CD4-positive, alpha-beta T cell treated with Interferon alpha-2 for 1 hour (primary cell): Measurements from ENCODE around the gene CCSAP.
"Not testable (repeated sequence)": the region's sequence is repeated elsewhere in the genome, so short reads cannot be mapped to it uniquely, and the experiment has no call there.

Source experiments
- DNase-seq, 2 donors: peaks; one replicate each; pipeline ENCODE4 v3.0.0-alpha.2; 2020 to 2022

CCSAP gene

GRCh38 chr1:229325401-229325800 is 17.4 kb downstream of the CCSAP start:
- DNase-seq: peak in 1 of 2 donors; percentile 9

- DNase-seq: no peak
Observed at GRCh38 chr1:229323885-229324553, 18.8 kb downstream of the CCSAP start.

- DNase-seq: no peak
Observed at GRCh38 chr1:229323201-229323600, 19.6 kb downstream of the CCSAP start.

GRCh38 chr1:229319487-229319886 is 23.4 kb downstream of the CCSAP start:
- DNase-seq: no peak

- no peak for DNase-seq
Observed at GRCh38 chr1:229318056-229318455, 24.8 kb downstream of the CCSAP start.

- no peak for DNase-seq
Observed at GRCh38 chr1:229316166-229316565, 26.7 kb downstream of the CCSAP start.

- DNase-seq: no peak
Observed at GRCh38 chr1:229310833-229311232, 32.0 kb downstream of the CCSAP start.

GRCh38 chr1:229309684-229310083 is 33.2 kb downstream of the CCSAP start:
- no peak for DNase-seq

GRCh38 chr1:229309074-229309473 is 33.8 kb downstream of the CCSAP start:
- DNase-seq: no peak

GRCh38 chr1:229305392-229305791 is 37.5 kb downstream of the CCSAP start:
- DNase-seq: no peak

- DNase-seq: no peak
Observed at GRCh38 chr1:229303855-229304254, 39.0 kb downstream of the CCSAP start.

GRCh38 chr1:229302740-229303139 is 40.1 kb downstream of the CCSAP start:
- DNase-seq: no peak

GRCh38 chr1:229300099-229300757 is 42.6 kb downstream of the CCSAP start:
- DNase-seq: no peak

- DNase-seq: no peak
Observed at GRCh38 chr1:229298887-229299503, 43.9 kb downstream of the CCSAP start.

GRCh38 chr1:229298420-229298819 is 44.4 kb downstream of the CCSAP start:
- DNase-seq: no peak

- DNase-seq: no peak
Observed at GRCh38 chr1:229297746-229298145, 45.1 kb downstream of the CCSAP start.

- DNase-seq: no peak
Observed at GRCh38 chr1:229296541-229296941, 46.3 kb downstream of the CCSAP start.

- DNase-seq: no peak
Observed at GRCh38 chr1:229295745-229296144, 47.1 kb downstream of the CCSAP start.

GRCh38 chr1:229293528-229294204 is 49.2 kb downstream of the CCSAP start:
- DNase-seq: no peak

- not testable (repeated sequence) for DNase-seq
Observed at GRCh38 chr1:229291686-229292085, 51.2 kb downstream of the CCSAP start.

GRCh38 chr1:229288516-229288915 is 54.3 kb downstream of the CCSAP start:
- no peak for DNase-seq

GRCh38 chr1:229287267-229287666 is 55.6 kb downstream of the CCSAP start:
- DNase-seq: no peak

GRCh38 chr1:229286099-229286766 is 56.6 kb downstream of the CCSAP start:
- DNase-seq: no peak
